ENCODE results near the gene GNS.
A peak's percentile ranks its signal among the peaks of the same experiment; 100 is the strongest.

The GNS gene

DNA sequence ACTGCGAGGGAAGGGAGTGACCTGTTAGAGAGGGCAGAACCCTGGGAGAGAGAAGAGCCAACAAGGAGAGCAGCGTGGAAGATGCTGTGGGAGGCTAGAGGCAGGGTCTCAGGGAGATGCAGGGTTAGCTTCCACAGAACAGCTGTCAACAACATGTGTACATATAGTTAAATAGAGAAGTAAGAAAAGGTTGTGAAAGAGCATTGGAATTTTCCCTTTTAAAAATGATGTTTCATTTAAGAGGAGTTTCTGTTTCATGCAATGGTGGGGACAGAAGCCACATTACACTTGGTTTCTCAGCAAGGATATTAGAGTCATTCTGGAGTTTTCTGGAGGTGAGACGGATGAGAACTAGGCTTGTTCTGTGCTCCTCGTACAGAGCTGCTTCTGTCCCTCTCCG lies 41.4 kb upstream of the GNS start:
- DNase-seq (ENCODE audit: insufficient read length, low spot score) (no peak), FAIRE-seq (no peak)

DNA sequence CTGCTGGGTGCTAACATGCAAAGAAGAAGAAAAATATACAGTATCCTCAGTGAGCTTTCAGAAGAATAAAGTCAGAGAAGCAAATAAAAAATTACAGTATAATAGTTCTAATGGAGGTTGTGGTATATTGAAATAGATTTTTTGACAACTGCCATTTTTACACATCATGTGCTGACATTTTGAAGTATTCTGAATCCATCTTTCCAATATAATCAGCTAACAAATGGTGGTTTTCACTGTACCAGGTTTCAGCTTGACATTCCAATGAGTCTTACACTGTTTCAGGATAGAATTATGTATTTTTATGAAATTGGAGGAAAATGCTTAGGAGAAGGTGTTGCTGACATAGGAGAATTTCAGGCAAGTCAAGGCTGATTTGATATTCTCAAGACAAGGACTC lies 39.0 kb upstream of the GNS start:
- no peak for DNase-seq (ENCODE audit: insufficient read length, low spot score)
- TF ChIP-seq, protein P1, sequence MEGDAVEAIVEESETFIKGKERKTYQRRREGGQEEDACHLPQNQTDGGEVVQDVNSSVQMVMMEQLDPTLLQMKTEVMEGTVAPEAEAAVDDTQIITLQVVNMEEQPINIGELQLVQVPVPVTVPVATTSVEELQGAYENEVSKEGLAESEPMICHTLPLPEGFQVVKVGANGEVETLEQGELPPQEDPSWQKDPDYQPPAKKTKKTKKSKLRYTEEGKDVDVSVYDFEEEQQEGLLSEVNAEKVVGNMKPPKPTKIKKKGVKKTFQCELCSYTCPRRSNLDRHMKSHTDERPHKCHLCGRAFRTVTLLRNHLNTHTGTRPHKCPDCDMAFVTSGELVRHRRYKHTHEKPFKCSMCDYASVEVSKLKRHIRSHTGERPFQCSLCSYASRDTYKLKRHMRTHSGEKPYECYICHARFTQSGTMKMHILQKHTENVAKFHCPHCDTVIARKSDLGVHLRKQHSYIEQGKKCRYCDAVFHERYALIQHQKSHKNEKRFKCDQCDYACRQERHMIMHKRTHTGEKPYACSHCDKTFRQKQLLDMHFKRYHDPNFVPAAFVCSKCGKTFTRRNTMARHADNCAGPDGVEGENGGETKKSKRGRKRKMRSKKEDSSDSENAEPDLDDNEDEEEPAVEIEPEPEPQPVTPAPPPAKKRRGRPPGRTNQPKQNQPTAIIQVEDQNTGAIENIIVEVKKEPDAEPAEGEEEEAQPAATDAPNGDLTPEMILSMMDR (IDR thresholded peaks at IDR 0.05; ENCODE audit: insufficient read depth, missing control alignments), result no peak
- no peak for FAIRE-seq

More for the DNA sequence above, 41.4 kb upstream of the GNS start:
- TF ChIP-seq, protein P1 (IDR thresholded peaks at IDR 0.05; ENCODE audit: insufficient read depth, missing control alignments), result no peak

DNA sequence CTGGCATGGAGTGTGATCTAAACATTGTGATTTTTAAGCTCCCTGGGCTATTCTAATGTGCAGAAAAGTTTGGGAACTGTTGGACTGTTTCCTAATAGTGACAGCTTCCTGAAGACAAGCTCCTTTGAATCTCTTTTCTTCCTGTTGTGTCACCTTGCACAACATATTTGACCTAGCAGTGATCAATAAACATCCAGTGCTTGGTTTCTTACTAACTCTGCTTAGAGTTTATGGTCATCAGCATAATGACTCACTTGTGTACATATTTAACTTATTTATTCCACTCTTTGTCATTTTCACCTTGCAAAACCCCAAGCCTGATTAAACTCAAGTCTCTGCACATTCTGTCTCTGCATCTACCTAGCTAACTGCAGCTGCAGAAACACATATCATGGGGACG lies 38.0 kb upstream of the GNS start:
- no peak for DNase-seq (ENCODE audit: insufficient read length, low spot score)
- FAIRE-seq, result no peak
- TF ChIP-seq, protein P1 (IDR thresholded peaks at IDR 0.05; ENCODE audit: insufficient read depth, missing control alignments), result no peak

DNA sequence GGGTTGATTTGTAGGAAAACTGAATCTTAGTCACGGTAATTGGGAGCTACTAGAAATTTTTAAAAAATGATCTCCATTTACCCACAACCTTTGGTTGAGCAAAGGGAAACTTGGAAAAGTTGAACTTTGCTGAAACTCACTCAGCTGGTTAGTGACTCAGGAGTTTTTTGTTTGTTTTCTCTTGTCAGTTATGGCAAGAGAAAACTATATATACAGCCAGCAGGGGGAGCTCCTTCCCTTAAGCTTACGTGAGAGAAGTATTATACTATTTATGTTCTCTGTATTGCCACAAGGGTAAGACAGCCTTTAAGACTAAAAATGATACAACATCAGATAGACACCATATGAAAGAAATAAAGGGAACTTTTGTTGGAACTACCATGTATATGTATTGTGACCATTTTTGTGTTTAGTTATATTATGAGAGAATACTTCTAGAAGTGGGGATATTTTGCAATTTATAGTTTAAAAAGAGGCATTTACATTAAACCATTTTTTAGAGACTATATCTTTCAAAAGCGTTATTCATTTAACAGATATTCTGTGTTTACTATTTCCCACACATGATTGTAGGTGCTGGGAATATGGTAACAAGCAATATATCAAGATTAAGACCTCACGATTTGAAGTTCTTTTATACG lies 37.1 kb upstream of the GNS start:
- TF ChIP-seq, protein P1 (IDR thresholded peaks at IDR 0.05; ENCODE audit: insufficient read depth, missing control alignments), result peak; percentile 85
- DNase-seq (ENCODE audit: insufficient read length, low spot score) (no peak), FAIRE-seq (peak; percentile 48)

DNA sequence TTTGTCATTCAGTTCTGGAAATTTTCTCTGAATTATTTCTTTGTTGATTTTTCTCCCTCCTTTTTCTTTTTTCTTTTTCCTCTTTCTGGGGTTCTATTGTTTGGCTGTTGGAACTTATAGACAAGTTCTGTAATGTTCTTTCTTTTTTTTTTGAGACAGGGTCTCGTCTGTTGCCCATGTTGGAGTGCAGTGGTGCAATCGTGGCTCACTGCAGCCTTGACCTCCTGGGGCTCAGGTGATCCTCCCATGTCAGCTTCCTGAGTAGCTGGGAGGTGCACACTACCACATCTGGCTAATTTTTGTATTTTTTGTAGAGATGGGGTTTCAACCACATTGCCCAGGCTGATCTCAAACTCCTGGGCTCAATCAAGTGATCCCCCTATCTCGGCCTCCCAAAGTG lies 35.1 kb upstream of the GNS start:
- no peak for FAIRE-seq
- TF ChIP-seq, protein P1 (IDR thresholded peaks at IDR 0.05; ENCODE audit: insufficient read depth, missing control alignments), result no peak

DNA sequence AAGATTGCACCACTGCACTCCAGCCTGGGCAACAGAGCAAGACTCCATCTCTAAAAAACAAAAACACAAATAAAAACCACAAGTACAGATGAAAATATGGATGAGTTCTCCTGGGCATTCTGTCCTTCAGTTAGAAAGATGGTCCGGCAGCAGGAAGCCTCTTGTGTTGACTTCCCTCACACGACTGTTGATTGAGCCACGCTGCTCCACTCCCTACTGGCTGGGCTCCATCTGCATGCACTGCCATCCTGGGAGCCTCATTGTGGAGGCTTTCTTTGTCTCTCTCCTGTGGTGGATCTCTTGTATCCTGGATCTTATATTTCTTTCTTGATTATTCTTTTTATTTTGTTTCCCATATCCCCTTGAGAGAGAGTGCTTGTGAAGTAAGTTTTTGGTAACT lies 34.4 kb upstream of the GNS start:
- TF ChIP-seq, protein P1 (IDR thresholded peaks at IDR 0.05; ENCODE audit: insufficient read depth, missing control alignments), result no peak
- FAIRE-seq, result no peak
- no peak for DNase-seq (ENCODE audit: insufficient read length, low spot score)

More for the DNA sequence above, 35.1 kb upstream of the GNS start:
- DNase-seq (ENCODE audit: insufficient read length, low spot score), result no peak

DNA sequence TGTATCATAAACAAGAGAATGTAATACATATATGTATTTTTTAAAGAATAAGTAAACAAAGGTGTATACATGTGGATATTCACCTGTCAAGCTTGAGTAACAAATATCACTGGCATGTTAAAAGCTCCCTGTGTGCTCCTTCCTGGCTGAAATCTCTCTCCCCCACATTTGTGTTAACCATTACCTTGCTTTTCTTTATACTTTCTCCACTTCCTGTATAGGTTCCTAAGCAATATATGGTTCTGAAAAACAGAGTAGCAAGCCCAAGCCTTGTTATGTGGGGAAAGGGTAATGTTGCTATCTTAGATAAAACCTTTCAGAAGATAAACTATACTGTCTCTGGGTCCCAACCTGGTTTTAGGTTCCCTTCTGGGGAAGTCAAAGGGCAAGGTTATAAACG lies 32.9 kb upstream of the GNS start:
- no peak for FAIRE-seq
- no peak for DNase-seq (ENCODE audit: insufficient read length, low spot score)
- TF ChIP-seq, protein P1 (IDR thresholded peaks at IDR 0.05; ENCODE audit: insufficient read depth, missing control alignments), result no peak

Measured in D721Med (cell line).